ENCODE data around the gene BGN.

The BGN gene

GRCh38 chrX:153485396-153486080, 9.2 kb upstream of the BGN start:
- DNase-seq = no peak

GRCh38 chrX:153486171-153486570, 8.6 kb upstream of the BGN start:
- DNase-seq = no peak

- DNase-seq = no peak
These were observed 7.1 kb upstream of the BGN start for GRCh38 chrX:153487590-153488071.

GRCh38 chrX:153488231-153488914, 6.4 kb upstream of the BGN start:
- DNase-seq = no peak

- DNase-seq = no peak
These were observed 4.4 kb upstream of the BGN start for GRCh38 chrX:153490217-153490930.

GRCh38 chrX:153491351-153491914, 3.3 kb upstream of the BGN start:
- DNase-seq = no peak

- no peak for DNase-seq
These were observed 2.9 kb upstream of the BGN start for GRCh38 chrX:153491918-153492317.

GRCh38 chrX:153492543-153492942, 2.2 kb upstream of the BGN start:
- no peak for DNase-seq

- no peak for DNase-seq
These were observed 1.7 kb upstream of the BGN start for GRCh38 chrX:153493085-153493484.

GRCh38 chrX:153494061-153494460, 719 bp upstream of the BGN start:
- DNase-seq = no peak

- no peak for DNase-seq
These were observed 577 bp downstream of the BGN start for GRCh38 chrX:153495362-153495751.

- DNase-seq = no peak
These were observed 1.3 kb downstream of the BGN start for GRCh38 chrX:153495903-153496589.

- no peak for DNase-seq
These were observed 1.8 kb downstream of the BGN start for GRCh38 chrX:153496590-153496959.

GRCh38 chrX:153498453-153498852, 3.7 kb downstream of the BGN start:
- DNase-seq = no peak

- no peak for DNase-seq
These were observed 4.6 kb downstream of the BGN start for GRCh38 chrX:153499341-153499740.

- no peak for DNase-seq
These were observed 5.1 kb downstream of the BGN start for GRCh38 chrX:153499876-153500275.

GRCh38 chrX:153500676-153501280, 6.0 kb downstream of the BGN start:
- no peak for DNase-seq

- DNase-seq = no peak
These were observed 6.8 kb downstream of the BGN start for GRCh38 chrX:153501530-153501929.

GRCh38 chrX:153502131-153502530, 7.4 kb downstream of the BGN start:
- DNase-seq = no peak

- no peak for DNase-seq
These were observed 8.0 kb downstream of the BGN start for GRCh38 chrX:153502796-153503195.

- no peak for DNase-seq
These were observed 9.8 kb downstream of the BGN start for GRCh38 chrX:153504445-153505016.

- DNase-seq = no peak
These were observed 10.6 kb downstream of the BGN start for GRCh38 chrX:153505361-153505760.

All from NCI-H2107 (cell line).